C1 segment of cervical spinal cord (tissue), 14 donors: Measurements from ENCODE around the gene MGAT5.

Experiments
- DNase-seq, 14 donors: peaks; one replicate each; lab custom pipeline; 2025; lab: John Stamatoyannopoulos, UW

MGAT5 gene

DNA sequence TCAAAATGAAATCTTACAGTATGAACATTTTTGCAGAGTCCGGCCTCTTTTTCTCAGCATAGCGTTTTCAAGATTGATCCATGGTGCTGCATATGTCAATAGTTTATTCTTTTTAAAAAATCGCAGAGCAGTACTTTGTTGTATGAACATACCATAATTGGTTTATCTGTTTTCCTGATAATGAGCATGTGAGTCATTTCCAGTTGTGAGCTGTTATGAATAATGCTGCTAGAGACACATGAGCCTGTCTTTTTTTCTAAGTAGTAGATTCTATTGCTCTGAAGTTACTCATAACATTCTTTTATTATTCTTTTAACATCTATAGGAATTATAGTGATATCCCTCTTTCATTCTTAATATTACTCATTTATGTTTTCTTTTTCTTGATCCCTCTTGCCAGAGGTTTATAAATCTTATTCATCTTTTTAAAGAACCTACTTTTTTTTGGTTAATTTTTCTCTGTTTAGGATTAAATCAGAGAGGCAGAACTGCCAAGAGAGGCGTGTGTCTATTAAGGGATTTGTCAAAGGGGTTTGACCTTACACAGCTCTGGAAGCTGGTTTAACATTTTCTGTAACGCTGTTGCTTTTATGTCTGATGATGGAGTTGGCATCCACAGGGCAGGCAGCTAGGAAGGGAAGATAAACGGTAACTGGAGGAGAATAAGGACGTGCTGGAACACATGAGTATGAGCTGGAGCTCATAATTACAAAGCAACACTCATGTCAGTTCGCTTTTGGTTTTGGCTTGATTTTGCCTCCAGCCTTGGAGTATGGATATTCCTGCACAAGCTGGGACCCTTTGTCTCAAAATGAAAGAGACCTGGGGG lies 47.4 kb downstream of the MGAT5 start:
- DNase-seq: peak in 1 of 14 donors; percentile 57

DNA sequence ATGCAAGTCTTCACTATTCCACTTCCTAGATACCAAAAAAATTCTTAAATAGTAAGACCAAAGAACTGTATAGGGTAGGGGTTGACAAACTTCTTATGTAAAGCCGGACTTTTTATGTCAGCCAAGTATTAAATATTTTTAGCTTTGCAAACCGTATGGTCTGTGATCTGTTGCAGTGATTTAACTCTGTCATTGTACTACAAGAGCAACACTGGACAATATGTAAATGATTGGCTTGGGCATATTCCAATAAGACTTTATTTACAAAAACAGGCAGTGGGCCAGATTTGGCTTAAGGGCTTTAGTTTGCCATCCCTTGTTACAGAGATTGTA lies 48.0 kb downstream of the MGAT5 start:
- DNase-seq: no peak

- DNase-seq: peak in 1 of 14 donors; percentile 85
Observed at GRCh38 chr2:134304394-134305108, 50.7 kb downstream of the MGAT5 start.

DNA sequence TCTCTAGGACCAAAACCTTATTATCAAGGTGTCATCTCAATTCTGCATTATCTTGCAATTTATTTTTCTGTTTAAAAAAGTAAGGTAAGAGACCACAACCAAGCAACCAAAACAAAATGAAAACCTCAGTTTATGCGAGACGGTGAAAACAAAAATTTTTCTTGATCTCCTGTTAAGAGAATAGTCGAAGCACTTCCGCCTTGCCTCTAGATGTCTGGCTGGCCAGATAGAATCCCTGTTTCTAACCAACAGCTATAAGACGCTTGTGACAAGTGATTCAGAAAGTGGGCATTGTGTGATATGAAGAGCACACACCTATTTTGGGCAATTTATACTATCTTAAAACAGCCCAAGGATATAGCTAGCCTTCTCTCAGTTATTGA lies 51.2 kb downstream of the MGAT5 start:
- no peak for DNase-seq

GRCh38 chr2:134306521-134306920 lies 52.6 kb downstream of the MGAT5 start:
- no peak for DNase-seq

GRCh38 chr2:134307334-134307733 lies 53.5 kb downstream of the MGAT5 start:
- no peak for DNase-seq

GRCh38 chr2:134308474-134309385 lies 54.9 kb downstream of the MGAT5 start:
- no peak for DNase-seq

- peak in 2 of 14 donors; percentile 12 to 62 for DNase-seq
Observed at GRCh38 chr2:134310107-134311079, 56.5 kb downstream of the MGAT5 start.

- no peak for DNase-seq
Observed at GRCh38 chr2:134312482-134312881, 58.6 kb downstream of the MGAT5 start.

- no peak for DNase-seq
Observed at GRCh38 chr2:134314202-134314601, 60.3 kb downstream of the MGAT5 start.

GRCh38 chr2:134314681-134315368 lies 61.0 kb downstream of the MGAT5 start:
- DNase-seq: no peak

DNA sequence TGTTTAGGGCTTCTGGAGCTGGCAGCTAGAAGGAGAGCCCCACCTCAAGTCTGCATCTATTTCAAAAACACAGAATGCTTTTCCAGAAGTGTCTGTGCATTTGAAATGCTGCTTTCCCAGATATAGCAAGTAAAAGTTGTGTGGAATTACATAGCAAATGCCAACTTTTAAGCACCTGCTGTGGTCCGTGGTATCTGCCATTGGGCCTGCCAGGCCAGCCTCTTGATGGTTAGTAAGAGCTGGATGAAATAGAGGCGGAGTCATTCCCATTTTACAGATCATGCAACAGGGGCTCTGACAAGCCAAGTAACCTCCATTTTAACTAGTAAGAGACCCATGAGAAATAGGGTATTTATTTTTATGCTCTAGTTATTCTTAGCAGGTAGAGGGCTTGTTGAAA lies 61.6 kb downstream of the MGAT5 start:
- no peak for DNase-seq

DNA sequence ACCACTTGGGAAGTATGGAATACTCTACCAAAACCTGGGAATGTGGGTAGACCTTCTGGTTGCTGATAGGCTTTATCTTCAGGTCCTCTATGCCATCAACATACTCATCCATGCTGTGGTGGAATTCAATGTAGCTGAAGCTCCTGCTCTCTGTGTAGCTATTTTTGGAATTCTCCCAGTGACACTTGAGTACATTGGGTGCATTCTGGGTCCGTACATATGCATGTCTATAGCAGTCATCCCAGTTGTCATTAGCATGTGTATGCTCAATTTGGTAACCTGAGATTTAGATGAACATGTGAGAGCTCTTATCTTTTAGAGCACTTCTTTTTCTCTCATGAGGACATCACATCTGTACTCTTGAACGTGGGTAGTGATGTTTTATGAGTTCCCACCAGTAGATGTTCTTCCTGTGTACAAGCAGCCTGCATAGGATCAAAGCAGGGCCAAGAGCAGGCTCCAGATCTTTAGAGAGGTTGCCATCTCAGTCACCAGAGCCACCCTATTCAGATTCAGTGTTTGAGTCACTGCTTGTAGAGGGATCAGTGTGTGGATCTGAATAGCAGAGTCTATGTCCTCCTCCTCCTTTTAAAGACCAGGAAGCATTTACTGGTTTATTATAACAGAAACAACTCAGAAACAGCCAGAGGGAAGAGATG lies 65.9 kb downstream of the MGAT5 start:
- no peak for DNase-seq

- no peak for DNase-seq
Observed at GRCh38 chr2:134320930-134321329, 67.1 kb downstream of the MGAT5 start.

DNA sequence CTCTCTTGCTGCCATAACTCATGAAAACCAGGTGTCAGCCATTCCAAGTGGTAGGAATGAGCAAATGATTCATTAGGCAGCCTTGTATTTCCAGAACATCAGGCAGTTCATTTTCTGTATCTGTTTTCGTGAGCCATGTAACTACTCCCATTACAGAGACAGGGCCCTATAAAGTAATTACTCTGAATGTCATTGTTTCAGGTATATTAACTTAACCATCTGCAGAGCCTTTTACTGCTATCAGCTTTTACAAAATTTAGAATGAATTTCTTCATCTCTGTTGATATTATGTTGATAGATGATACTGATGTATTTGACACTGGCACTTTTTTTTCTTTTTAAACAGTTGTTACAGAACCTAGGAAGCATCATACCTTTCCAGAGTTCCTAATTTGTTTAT lies 69.9 kb downstream of the MGAT5 start:
- DNase-seq: no peak

GRCh38 chr2:134324430-134324829 lies 70.6 kb downstream of the MGAT5 start:
- no peak for DNase-seq

- DNase-seq: no peak
Observed at GRCh38 chr2:134324947-134325346, 71.1 kb downstream of the MGAT5 start.

GRCh38 chr2:134325696-134326095 lies 71.8 kb downstream of the MGAT5 start:
- no peak for DNase-seq

- no peak for DNase-seq
Observed at GRCh38 chr2:134327367-134327766, 73.5 kb downstream of the MGAT5 start.

- no peak for DNase-seq
Observed at GRCh38 chr2:134331081-134331480, 77.2 kb downstream of the MGAT5 start.
